GM23248 (cell line): ENCODE results near the gene COL13A1.

Experiments used
- EZH2 ChIP-seq: fragments of 200-600 bp; sonication (generic); IDR thresholded peaks from 2 replicates; pipeline ENCODE4 v1.6.1; 2018; ENCODE audit warnings: antibody characterized with exemption, mild to moderate bottlenecking; ENCODE audit not compliant: insufficient read depth, poor library complexity, severe bottlenecking
- EZH2phosphoT487 ChIP-seq: fragments of 200-600 bp; sonication (generic); IDR thresholded peaks from 2 replicates; pipeline ENCODE4 v1.6.1; 2018; ENCODE audit warnings: antibody characterized with exemption, moderate library complexity, mild to moderate bottlenecking, low read depth; ENCODE audit not compliant: insufficient read depth

DNA sequence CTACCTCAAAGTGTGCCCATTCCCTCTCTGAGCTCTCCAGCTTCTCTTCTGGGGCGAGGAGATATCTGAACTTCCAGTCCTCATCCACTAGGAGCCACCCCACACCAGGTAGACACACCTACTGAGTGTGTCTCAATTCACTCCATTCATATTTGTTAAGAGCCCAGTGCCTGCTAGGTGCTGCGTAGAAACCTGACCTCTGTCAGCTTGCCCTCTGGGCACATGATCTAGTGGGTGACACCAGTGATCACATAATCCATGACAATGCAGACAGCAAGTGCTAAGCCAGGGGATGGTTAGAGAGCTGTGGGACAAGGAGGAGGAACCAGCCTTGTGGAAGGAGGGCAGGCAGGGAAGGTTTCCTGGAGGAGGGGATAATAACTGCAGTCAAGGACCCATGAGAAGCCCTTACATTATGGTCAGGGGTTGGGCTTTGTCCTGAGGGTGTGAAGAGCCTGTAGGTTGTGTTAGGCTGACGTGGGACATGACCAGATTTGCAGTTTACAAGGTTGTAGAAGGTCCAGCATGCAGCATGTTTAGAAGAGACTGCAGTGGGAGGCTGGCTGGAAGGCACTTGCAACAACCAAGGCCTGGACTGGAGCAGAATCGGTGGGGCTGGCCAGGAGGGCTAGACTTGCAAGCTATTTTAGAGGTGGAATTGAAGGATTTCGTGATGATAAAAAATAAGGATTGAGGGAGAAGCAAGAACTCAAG lies 81.8 kb downstream of the COL13A1 start:
- no peak for TF ChIP-seq EZH2
- no peak for TF ChIP-seq EZH2phosphoT487
